Measurements from ENCODE around the gene DNAJA3.

DNA sequence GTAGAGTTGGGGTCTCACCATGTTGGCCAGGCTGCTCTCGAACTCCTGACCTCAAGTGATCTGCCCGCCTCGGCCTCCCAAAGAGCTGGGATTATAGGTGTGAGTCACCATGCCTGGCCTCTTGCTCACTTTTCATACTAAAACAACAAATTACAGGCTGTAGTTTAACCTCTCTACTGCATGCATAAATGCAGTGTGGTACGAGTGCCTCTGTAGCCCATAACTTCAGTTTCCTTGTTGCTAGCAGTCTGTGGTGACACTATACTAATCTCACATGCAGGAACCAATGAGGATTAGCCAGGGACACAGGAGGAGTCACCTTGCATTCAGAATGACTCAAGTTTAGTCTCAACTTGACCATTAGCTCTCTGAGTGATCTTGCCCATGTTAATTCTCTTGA is 70.6 kb downstream of the DNAJA3 start:
- TF ChIP-seq, protein P1, sequence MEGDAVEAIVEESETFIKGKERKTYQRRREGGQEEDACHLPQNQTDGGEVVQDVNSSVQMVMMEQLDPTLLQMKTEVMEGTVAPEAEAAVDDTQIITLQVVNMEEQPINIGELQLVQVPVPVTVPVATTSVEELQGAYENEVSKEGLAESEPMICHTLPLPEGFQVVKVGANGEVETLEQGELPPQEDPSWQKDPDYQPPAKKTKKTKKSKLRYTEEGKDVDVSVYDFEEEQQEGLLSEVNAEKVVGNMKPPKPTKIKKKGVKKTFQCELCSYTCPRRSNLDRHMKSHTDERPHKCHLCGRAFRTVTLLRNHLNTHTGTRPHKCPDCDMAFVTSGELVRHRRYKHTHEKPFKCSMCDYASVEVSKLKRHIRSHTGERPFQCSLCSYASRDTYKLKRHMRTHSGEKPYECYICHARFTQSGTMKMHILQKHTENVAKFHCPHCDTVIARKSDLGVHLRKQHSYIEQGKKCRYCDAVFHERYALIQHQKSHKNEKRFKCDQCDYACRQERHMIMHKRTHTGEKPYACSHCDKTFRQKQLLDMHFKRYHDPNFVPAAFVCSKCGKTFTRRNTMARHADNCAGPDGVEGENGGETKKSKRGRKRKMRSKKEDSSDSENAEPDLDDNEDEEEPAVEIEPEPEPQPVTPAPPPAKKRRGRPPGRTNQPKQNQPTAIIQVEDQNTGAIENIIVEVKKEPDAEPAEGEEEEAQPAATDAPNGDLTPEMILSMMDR (IDR thresholded peaks at IDR 0.05): no peak
- TF ChIP-seq EP300 (IDR thresholded peaks at IDR 0.05) (no peak), POLR2AphosphoS5 (IDR thresholded peaks at IDR 0.05) (no peak), POLR2A (IDR thresholded peaks at IDR 0.05; ENCODE audit: low read depth) (no peak)
